HG02840 (cell line): ENCODE measurements around the gene TMEM263.
A peak's percentile ranks its signal among the peaks of the same experiment; 100 is the strongest.

Source experiments
- ATAC-seq: cut with Tn5 transposase; IDR thresholded peaks from one replicate; pipeline ENCODE4 v1.9.1; 2021; ENCODE audit warnings: mild to moderate bottlenecking, moderate library complexity, moderate number of reproducible peaks; ENCODE audit not compliant: unreplicated experiment, low FRiP score

TMEM263 gene

DNA sequence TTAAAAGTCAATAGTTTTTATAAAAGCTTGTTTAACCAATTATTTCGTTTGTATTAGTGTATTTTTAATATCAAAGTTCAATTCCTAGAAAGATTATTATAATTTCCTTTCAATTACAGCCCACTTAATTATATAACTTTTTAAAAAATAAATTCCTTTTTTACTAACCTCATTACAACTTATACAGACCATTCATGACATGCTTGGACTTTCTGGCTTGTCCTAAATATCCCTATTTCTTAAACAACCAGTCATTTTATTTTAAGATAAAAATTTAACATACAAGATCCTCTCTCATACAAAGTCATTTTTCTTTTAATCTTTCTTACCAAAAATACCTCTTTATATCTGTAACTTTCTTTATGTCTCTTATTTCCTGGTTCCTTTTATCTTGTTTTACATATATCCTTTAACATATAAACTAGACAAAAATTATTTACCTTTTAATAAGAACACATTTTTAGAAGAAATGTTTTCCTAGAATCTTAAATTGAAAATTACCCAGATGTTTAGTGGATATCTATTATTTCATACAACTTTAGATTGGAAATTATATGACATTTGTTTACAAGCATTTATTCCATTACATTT is 10.4 kb upstream of the TMEM263 start:
- ATAC-seq: no peak

DNA sequence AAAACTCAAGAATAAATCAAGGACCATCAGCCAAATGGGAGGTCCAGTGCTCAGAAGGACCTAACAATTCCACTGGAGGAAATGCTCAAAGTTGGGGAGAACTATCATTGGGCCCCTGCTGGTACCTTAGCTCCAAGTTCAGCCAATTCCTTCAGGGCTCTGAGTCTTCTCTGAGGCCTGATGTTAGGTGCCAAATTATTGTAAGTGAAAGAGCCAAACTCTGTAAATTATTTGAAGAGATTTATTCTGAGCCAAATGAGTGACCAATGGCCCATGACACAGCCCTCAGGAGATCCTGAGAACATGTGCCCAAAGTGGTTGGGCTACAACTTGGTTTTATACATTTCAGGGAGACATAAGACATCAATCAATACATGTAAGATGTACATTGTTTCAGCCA is 8.2 kb upstream of the TMEM263 start:
- ATAC-seq: no peak

- ATAC-seq: no peak
Measured at GRCh38 chr12:106950591-106950990, 5.1 kb upstream of the TMEM263 start.

- no peak for ATAC-seq
Measured at GRCh38 chr12:106953352-106954250, 2.1 kb upstream of the TMEM263 start.

GRCh38 chr12:106954462-106955376 is 988 bp upstream of the TMEM263 start:
- peak; percentile 14 for ATAC-seq

DNA sequence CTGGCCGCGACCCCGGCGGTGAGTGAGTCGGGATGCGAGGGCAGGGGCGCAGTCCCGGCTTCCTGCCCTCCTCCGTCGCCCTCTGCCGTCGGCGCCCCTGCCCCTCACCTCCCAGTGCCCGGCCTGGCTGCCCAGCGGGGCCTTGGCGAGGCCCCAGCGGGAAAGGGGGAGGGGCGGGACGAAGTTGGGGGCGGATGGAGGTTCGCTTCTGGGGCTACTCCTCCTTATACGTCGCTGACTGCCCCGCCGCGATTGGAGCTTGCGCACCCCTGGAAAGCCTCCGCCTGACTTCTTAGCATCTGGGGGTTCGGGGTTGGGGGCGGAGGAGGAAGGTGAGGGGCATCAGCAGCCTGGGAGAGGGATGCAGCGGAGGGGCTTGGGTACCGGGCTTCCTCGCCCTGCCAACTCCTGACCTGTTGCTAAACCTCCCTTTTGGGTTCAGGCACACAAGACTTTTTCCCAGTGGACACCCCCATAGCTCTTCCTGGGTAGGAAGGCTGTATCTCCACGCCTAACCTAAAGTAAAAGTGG is 406 bp downstream of the TMEM263 start:
- peak; percentile 36 for ATAC-seq

GRCh38 chr12:106957583-106957982 is 1.9 kb downstream of the TMEM263 start:
- ATAC-seq: no peak

DNA sequence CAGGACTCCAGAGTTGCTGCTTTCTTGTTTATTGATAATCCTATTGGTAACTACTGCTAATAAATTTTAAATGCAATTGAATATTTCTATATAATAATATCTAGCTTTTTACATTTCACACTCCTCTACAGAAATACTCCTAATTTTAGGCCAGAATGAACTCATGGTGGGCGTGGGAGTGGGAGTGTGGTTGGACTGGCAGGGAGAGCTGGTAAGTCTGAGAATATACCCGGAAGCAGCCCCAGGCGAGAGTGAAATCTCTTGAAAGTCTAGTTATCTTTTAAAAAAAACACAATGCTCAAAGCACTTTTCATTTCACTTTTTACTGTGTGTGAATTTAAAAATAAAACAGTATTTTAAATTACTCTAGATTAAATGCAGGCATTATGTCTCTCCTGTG is 4.7 kb downstream of the TMEM263 start:
- no peak for ATAC-seq

DNA sequence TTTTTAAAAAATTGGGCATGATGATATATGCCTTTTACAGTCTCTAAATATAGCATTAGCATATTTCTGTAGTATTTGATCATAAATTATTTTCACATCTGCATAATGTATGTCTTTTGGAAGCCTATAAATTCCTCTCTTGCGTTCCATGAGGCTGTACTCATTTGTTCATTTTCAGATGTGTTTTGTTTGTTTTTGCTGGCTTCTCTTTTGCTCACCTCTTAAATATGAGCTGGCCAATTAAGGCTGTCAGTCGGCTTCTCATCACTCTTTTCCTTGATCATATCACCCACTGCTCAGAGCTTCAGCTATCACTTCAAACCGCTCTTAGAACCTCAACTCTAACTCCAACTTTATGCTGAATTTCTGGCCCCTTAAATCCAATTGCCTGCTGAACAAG is 6.6 kb downstream of the TMEM263 start:
- ATAC-seq: no peak

DNA sequence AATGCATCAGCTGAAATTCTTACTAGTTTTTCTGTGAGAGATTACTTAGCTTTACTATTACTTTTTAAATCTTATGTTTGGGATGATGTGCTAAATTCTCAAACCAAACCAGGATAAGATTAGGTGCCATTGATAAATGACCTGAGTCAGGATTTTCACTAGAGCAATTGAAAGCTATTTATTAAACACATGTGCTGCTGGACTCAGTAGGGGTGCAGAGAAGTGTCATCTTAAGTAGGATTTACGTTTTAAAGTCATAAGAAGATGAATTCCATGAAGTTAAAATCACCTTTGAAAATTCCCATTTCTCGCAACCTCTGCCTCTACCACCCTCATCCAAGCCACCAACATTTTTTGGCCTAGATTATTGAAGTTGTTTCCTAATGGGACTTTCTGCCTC is 8.8 kb downstream of the TMEM263 start:
- no peak for ATAC-seq

GRCh38 chr12:106971065-106971464 is 15.4 kb downstream of the TMEM263 start:
- ATAC-seq: no peak

DNA sequence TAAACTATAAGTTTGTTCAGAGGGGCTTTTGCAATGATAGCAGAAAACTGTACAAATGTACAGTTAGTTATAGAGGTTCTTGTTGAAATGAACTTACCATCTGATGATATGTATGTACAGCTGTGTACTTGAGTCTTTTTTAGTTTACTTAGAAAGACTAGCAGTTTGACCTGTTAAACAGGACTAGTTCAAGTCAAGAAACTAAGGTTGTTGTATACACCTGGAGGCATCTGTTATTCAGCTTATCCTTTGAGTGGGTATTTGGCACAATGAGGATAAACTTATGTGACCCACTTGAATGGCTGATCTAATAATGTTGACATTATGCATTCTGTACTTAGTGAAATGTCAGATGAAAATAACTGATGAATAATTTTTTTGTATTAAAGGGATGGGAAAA is 17.8 kb downstream of the TMEM263 start:
- no peak for ATAC-seq

DNA sequence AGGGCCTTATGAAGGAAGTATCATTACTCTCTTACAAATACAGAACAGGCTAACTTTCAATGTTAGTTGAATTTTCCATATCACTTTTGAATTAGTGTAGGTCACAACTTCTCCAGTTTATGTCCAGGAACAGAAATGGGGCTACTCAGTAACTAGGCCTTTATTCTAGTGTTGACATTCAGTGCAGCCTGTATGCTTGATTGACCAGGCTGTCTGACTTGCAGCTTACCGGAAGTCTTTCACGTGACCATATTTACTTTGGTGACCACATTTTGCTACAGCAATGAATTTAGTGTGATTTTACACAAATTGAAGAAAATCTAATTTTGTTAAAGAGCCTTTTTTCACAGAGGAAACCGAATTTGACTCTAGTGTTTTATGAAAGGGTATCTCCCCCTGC is 18.8 kb downstream of the TMEM263 start:
- ATAC-seq: no peak

DNA sequence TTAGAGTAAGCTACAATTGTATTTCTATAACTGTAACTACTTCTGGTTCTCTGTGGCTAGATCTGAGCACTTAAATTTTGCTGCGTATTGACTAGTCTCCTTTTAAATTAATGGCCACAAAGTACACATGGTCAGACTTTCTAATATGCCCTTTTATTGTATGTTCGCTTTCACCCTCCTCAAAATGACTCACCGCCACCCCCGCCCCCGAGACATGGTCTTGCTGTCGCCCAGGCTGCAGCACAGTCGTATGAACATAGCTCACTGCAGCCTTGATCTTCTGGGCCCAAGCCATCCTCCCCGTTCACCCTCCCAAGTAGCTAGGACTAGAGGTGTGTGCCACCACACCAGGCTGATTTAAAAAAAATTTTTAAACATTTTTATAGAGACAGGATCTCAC is 19.4 kb downstream of the TMEM263 start:
- ATAC-seq: no peak

- no peak for ATAC-seq
Measured at GRCh38 chr12:106975993-106976658, 20.4 kb downstream of the TMEM263 start.

DNA sequence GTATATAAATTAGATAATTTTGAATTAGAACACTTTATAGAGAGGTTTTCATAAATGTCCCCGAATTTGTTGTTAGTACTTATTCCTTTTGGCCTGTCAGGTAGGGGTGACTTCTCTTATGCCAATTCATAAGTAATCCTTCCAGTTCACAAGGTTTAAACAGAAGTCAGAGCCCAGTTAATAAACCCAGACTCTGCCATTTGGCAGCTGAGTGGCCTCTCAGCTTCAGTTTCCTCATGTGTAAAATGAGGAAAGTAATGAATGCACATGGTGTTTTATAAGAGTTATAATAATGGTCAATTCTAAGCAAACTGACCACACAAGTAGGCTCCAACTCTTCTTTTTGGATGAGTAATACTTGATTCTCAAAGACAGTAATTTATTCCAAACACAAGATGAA is 21.0 kb downstream of the TMEM263 start:
- ATAC-seq: no peak

GRCh38 chr12:106978035-106978800 is 22.5 kb downstream of the TMEM263 start:
- ATAC-seq: no peak

GRCh38 chr12:106980944-106981343 is 25.2 kb downstream of the TMEM263 start:
- ATAC-seq: no peak

GRCh38 chr12:106981788-106982187 is 26.1 kb downstream of the TMEM263 start:
- no peak for ATAC-seq
